IMR-90 (cell line): ENCODE data around the gene KRTAP10-11. TPM values are rescaled to one million over a fixed set of nuclear protein-coding genes. Genes with fewer than 3 reads are reported as not detected.

Experiments used
- ATAC-seq: fragments of 200-7000 bp; cut with Tn5 transposase; 2 replicates; pipeline ENCODE4 v1.9.1; 2020; ENCODE audit warnings: low read depth, mild to moderate bottlenecking, moderate library complexity
- BruUV-seq: library from RNA; stranded (reverse); fragments of 400-500 nt; replicated peaks from 2 replicates; lab custom pipeline; 2021; lab: Mats Ljungman, UMichigan
- CTCF ChIA-PET: fragments of 300-600 bp; formaldehyde crosslinking; extraction: SDS; loops from one replicate; lab custom pipeline; 2021; ENCODE audit warnings: antibody characterized with exemption; lab: Yijun Ruan, JAX
- POLR2A ChIA-PET: fragments of 300-600 bp; sonication (Branson Sonifier 250); formaldehyde crosslinking; loops from one replicate; lab custom pipeline; 2022; ENCODE audit warnings: antibody characterized with exemption; ENCODE audit not compliant: unreplicated experiment; lab: Charles Lee
- DNase-seq: peaks from one replicate; pipeline ENCODE4 v3.0.0; 2013
- H2AFZ ChIP-seq: replicated peaks from 2 replicates; pipeline ENCODE3; 2013; ENCODE audit warnings: low read length, mild to moderate bottlenecking; ENCODE audit not compliant: poor library complexity
- H2AK5ac ChIP-seq: 2 replicates; pipeline ENCODE4 v1.6.1; 2013; ENCODE audit warnings: low read depth, low read length, inconsistent platforms
- H2AK9ac ChIP-seq: replicated peaks from 2 replicates; pipeline ENCODE3; 2013; ENCODE audit warnings: mild to moderate bottlenecking, low read depth, low read length, moderate library complexity; ENCODE audit not compliant: poor library complexity
- H2BK120ac ChIP-seq: 2 replicates; pipeline ENCODE4 v1.6.1; 2013; ENCODE audit warnings: low read depth, low read length, inconsistent platforms
- H2BK15ac ChIP-seq: 3 replicates; pipeline ENCODE4 v1.6.1; 2013; ENCODE audit warnings: low read depth, low read length, inconsistent platforms
- H2BK20ac ChIP-seq: 2 replicates; pipeline ENCODE4 v1.6.1; 2013; ENCODE audit warnings: low read depth, mild to moderate bottlenecking, inconsistent platforms, low read length, moderate library complexity
- H2BK5ac ChIP-seq: 2 replicates; pipeline ENCODE4 v1.6.1; 2013; ENCODE audit warnings: mild to moderate bottlenecking, low read depth, low read length, inconsistent platforms; ENCODE audit not compliant: poor library complexity, severe bottlenecking
- H3K14ac ChIP-seq: replicated peaks from 2 replicates; pipeline ENCODE4 v1.6.1; 2013; ENCODE audit warnings: low read depth, low read length, inconsistent platforms
- H3K18ac ChIP-seq: 2 replicates; pipeline ENCODE4 v1.6.1; 2013; ENCODE audit warnings: low read depth, low read length, control low read depth
- H3K23ac ChIP-seq: 2 replicates; pipeline ENCODE4 v1.6.1; 2013; ENCODE audit warnings: low read depth, low read length, inconsistent platforms
- H3K27ac ChIP-seq: 2 replicates; pipeline ENCODE4 v1.5.1; 2013; ENCODE audit warnings: mild to moderate bottlenecking, control low read depth, low read length; ENCODE audit not compliant: insufficient read depth
- H3K27me3 ChIP-seq: 2 replicates; pipeline ENCODE4 v1.6.1; 2013; ENCODE audit warnings: low read length; ENCODE audit not compliant: control insufficient read depth, insufficient read depth
- H3K36me3 ChIP-seq: 2 replicates; pipeline ENCODE4 v1.6.1; 2013; ENCODE audit warnings: low read length, mixed read lengths; ENCODE audit not compliant: control insufficient read depth, insufficient read depth
- H3K4ac ChIP-seq: 2 replicates; pipeline ENCODE4 v1.6.1; 2013; ENCODE audit warnings: low read depth, low read length, inconsistent platforms
- H3K4me1 ChIP-seq: 2 replicates; pipeline ENCODE4 v1.6.1; 2013; ENCODE audit warnings: low read length, mixed read lengths; ENCODE audit not compliant: control insufficient read depth, insufficient read depth
- H3K4me2 ChIP-seq: 2 replicates; pipeline ENCODE4 v1.6.1; 2013; ENCODE audit warnings: low read depth, mild to moderate bottlenecking, control low read depth, low read length, moderate library complexity
- H3K4me3 ChIP-seq: 2 replicates; pipeline ENCODE4 v1.5.1; 2013; ENCODE audit warnings: low read depth, mild to moderate bottlenecking, control low read depth, low read length, moderate library complexity; ENCODE audit not compliant: insufficient read depth
- H3K56ac ChIP-seq: 2 replicates; pipeline ENCODE4 v1.6.1; 2013; ENCODE audit warnings: low read length, inconsistent platforms; ENCODE audit not compliant: insufficient read depth; ENCODE audit errors: extremely low read depth
- H3K79me1 ChIP-seq, 2 experiments: 2 replicates each; pipeline ENCODE4 v1.6.1; 2013; ENCODE audit warnings: low read length in 2 of 2, inconsistent platforms in 1 of 2, low read depth in 1 of 2
- H3K9ac ChIP-seq: 2 replicates; pipeline ENCODE4 v1.6.1; 2013; ENCODE audit warnings: low read depth, low read length, control low read depth
- H3K9me1 ChIP-seq: 2 replicates; pipeline ENCODE4 v1.6.1; 2013; ENCODE audit warnings: low read length, inconsistent platforms; ENCODE audit not compliant: insufficient read depth
- H3K9me3 ChIP-seq: 2 replicates; pipeline ENCODE4 v1.6.1; 2013; ENCODE audit warnings: low read length; ENCODE audit not compliant: control insufficient read depth, insufficient read depth
- H4K20me1 ChIP-seq: 2 replicates; pipeline ENCODE4 v1.6.1; 2013; ENCODE audit warnings: low read length, inconsistent platforms; ENCODE audit not compliant: insufficient read depth
- H4K5ac ChIP-seq: 2 replicates; pipeline ENCODE4 v1.6.1; 2013; ENCODE audit warnings: mild to moderate bottlenecking, low read depth, low read length, control low read depth
- H4K8ac ChIP-seq, 2 experiments: 2 replicates each; pipeline ENCODE4 v1.6.1; 2013; ENCODE audit warnings: low read depth in 2 of 2, low read length in 2 of 2, control low read depth in 1 of 2, inconsistent platforms in 1 of 2
- H4K91ac ChIP-seq: 2 replicates; pipeline ENCODE4 v1.6.1; 2013; ENCODE audit warnings: low read depth, low read length, inconsistent platforms; ENCODE audit not compliant: insufficient read depth
- CHD1 ChIP-seq: IDR thresholded peaks from 2 replicates; pipeline ENCODE4 v1.6.1; 2012; ENCODE audit warnings: low read depth, low read length, improper control_type of control experiment
- CTCF ChIP-seq: conservative IDR thresholded peaks from 2 replicates; pipeline ENCODE4 v1.5.1; 2012; ENCODE audit warnings: mild to moderate bottlenecking, low read depth, low read length, improper control_type of control experiment
- ELK1 ChIP-seq: fragments of 150-350 bp; IDR thresholded peaks from 2 replicates; pipeline ENCODE4 v1.6.1; 2016; ENCODE audit warnings: low read depth, mild to moderate bottlenecking, low read length, moderate library complexity, borderline replicate concordance
- MAZ ChIP-seq: IDR thresholded peaks from 2 replicates; pipeline ENCODE4 v1.6.1; 2012; ENCODE audit warnings: low read depth, mild to moderate bottlenecking, low read length, improper control_type of control experiment, moderate library complexity, borderline replicate concordance
- MXI1 ChIP-seq: IDR thresholded peaks from 2 replicates; pipeline ENCODE4 v1.6.1; 2012; ENCODE audit warnings: low read depth, mild to moderate bottlenecking, low read length, moderate library complexity, borderline replicate concordance
- NFE2L2 ChIP-seq: fragments of 150-350 bp; IDR thresholded peaks from 2 replicates; pipeline ENCODE4 v1.6.1; 2016; ENCODE audit warnings: low read depth, mild to moderate bottlenecking, low read length
- POLR2A ChIP-seq: IDR thresholded peaks from 2 replicates; pipeline ENCODE4 v1.6.1; 2012; ENCODE audit warnings: mild to moderate bottlenecking, low read depth, low read length
- RAD21 ChIP-seq: IDR thresholded peaks from 2 replicates; pipeline ENCODE4 v1.6.1; 2012; ENCODE audit warnings: low read length, improper control_type of control experiment
- RCOR1 ChIP-seq: IDR thresholded peaks from 2 replicates; pipeline ENCODE4 v1.6.1; 2012; ENCODE audit warnings: mild to moderate bottlenecking, low read length, improper control_type of control experiment; ENCODE audit not compliant: insufficient replicate concordance
- RFX5 ChIP-seq: IDR thresholded peaks from 2 replicates; pipeline ENCODE4 v1.8.0; 2012; ENCODE audit warnings: low read depth, mild to moderate bottlenecking, low read length, moderate library complexity
- SMC3 ChIP-seq: fragments of 150-350 bp; IDR thresholded peaks from 2 replicates; pipeline ENCODE4 v1.6.1; 2016; ENCODE audit warnings: low read depth, mild to moderate bottlenecking, antibody characterized with exemption, low read length, moderate library complexity
- USF2 ChIP-seq: fragments of 150-350 bp; IDR thresholded peaks from 2 replicates; pipeline ENCODE4 v1.6.1; 2017; ENCODE audit warnings: mild to moderate bottlenecking, antibody characterized with exemption, low read length, low read depth
- WGBS, 2 experiments: methylation state at CpG; one replicate each; pipeline versions ENCODE4 v1.1.5 to v1.1.7; 2013; ENCODE audit warnings: missing lambda C conversion rate in 2 of 2; ENCODE audit not compliant: insufficient read length in 1 of 2; ENCODE audit errors: extremely low coverage in 2 of 2; 5-methylcytosine and 5-hydroxymethylcytosine counted together
- dilution Hi-C: fragments of 300-500 bp; cut with HindIII; formaldehyde crosslinking; loops from one replicate; pipeline ENCODE4 v1.14.3; 2018; ENCODE audit warnings: low sequenced_read_pairs; ENCODE audit not compliant: unreplicated experiment
- in situ Hi-C: fragments of 300-500 bp; cut with MboI; formaldehyde crosslinking; loops from 3 replicates; pipeline ENCODE4 v1.14.3; 2019; ENCODE audit warnings: low sequenced_read_pairs, inconsistent platforms, mixed read lengths
- intact Hi-C: fragments of 100-400 bp; cut with micrococcal nuclease; formaldehyde crosslinking; loops from 2 replicates; pipeline ENCODE4 v1.10.0; 2022
- polyA plus RNA-seq, 3 experiments: library from polyadenylated mRNA; depleted of rRNA; stranded (reverse); fragments of >200 nt; gene quantifications; 2 replicates each; pipeline ENCODE4 v1.2.3, GENCODE V29; 2012; ENCODE audit warnings: low replicate concordance in 1 of 3
- total RNA-seq: library from RNA; depleted of rRNA; stranded (reverse); fragments of >200 nt; gene quantifications from 2 replicates; pipeline ENCODE4 v1.2.3, GENCODE V29; 2012

KRTAP10-11 gene
- total and polyA plus RNA-seq, 2 of the 4 experiments (the other 2 are of a cell fraction), result not detected

GRCh38 chr21:44650973-44651675, 4.9 kb downstream of the KRTAP10-11 start:
- Histone ChIP-seq H2AFZ (no peak overlapping the region), H3K4ac (no peak overlapping the region), H3K23ac (no peak overlapping the region), H4K5ac (no peak overlapping the region), H2AK5ac (no peak overlapping the region), H4K8ac (no peak overlapping the region), H3K27me3 (no peaks in the 10 kb centered on the region; the same call in 1 of the 2 replicates), H3K9ac (no peak overlapping the region), H2BK20ac (no peak overlapping the region), H2AK9ac (no peak overlapping the region), H2BK15ac (no peak overlapping the region), H3K4me3 (no peak overlapping the region), H3K36me3 (no peaks in the 10 kb centered on the region), H4K91ac (no peak overlapping the region), H3K56ac (no peak overlapping the region), H3K79me1 (no peaks in the 10 kb centered on the region), H3K27ac (no peak overlapping the region), H2BK5ac (no peak overlapping the region), H3K4me1 (no peaks in the 10 kb centered on the region), H4K20me1 (no peaks in the 10 kb centered on the region), H3K14ac (no peak overlapping the region), H2BK120ac (no peak overlapping the region), H3K9me3 (peaks cover 2% of the 10 kb centered on the region), H3K18ac (no peak overlapping the region), H3K9me1 (no peaks in the 10 kb centered on the region), H3K4me2 (no peak overlapping the region)
- DNase-seq (no peak), ATAC-seq (no peak)
- in situ Hi-C loops (no loop called here), dilution Hi-C loops (no loop called here), intact Hi-C loops (loop anchor here (10.0 kb wide), 1 partner anchor 64 kb away; the partner anchor contains the start of gene TSPEAR)
- TF ChIP-seq CTCF, result no peak
- no peak for TF ChIP-seq NFE2L2
- no peak for TF ChIP-seq RCOR1
- TF ChIP-seq SMC3, result no peak
- TF ChIP-seq ELK1, result no peak
- TF ChIP-seq RFX5, result no peak
- no peak for TF ChIP-seq MXI1
- TF ChIP-seq MAZ, result no peak
- no peak for TF ChIP-seq POLR2A
- TF ChIP-seq CHD1, result no peak
- TF ChIP-seq RAD21, result no peak
- TF ChIP-seq USF2, result no peak
- whole genome bisulfite sequencing, 2 experiments, result 59% methylated on average over 4 of the region's 12 CpGs; no CpG with 5 or more reads in 1 of the 2 experiments
- BruUV-seq, result no TSS peak
- CTCF ChIA-PET, result no interaction called here
- POLR2A ChIA-PET, result no interaction called here
